GM12865 (cell line): ENCODE results near the gene M1AP.

ENCODE experiments used
- DNase-seq: peaks from one replicate; pipeline ENCODE4 v3.0.0; 2010; ENCODE audit warnings: low read depth
- H3K4me3 ChIP-seq: 2 replicates; pipeline ENCODE4 v1.5.1; 2011; ENCODE audit warnings: mild to moderate bottlenecking, low read depth, low read length, control low read depth
- TF ChIP-seq, protein P1 (sequence below): IDR thresholded peaks from 2 replicates; pipeline ENCODE4 v1.5.1; 2011; ENCODE audit warnings: low read length, control low read depth, low read depth, inconsistent platforms; ENCODE audit not compliant: insufficient read depth; ENCODE audit errors: missing control alignments

M1AP gene

DNA sequence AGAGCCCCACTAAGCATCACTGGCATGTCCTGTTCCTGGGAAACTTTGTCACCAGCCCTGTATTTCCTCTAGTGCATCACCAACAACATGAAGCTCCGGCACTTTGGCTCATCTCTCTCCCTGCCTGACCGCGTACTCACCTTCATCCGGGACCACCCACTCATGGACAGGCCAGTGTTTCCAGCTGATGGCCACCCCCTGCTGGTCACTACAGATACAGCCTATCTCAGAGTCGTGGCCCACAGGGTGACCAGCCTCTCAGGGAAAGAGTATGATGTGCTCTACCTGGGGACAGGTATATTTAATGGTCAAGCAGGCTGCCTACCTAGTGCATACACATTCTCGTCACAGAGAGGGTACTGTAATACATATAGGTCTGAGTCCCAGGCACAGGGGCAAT is 27.0 kb upstream of the M1AP start:
- TF ChIP-seq, protein P1, sequence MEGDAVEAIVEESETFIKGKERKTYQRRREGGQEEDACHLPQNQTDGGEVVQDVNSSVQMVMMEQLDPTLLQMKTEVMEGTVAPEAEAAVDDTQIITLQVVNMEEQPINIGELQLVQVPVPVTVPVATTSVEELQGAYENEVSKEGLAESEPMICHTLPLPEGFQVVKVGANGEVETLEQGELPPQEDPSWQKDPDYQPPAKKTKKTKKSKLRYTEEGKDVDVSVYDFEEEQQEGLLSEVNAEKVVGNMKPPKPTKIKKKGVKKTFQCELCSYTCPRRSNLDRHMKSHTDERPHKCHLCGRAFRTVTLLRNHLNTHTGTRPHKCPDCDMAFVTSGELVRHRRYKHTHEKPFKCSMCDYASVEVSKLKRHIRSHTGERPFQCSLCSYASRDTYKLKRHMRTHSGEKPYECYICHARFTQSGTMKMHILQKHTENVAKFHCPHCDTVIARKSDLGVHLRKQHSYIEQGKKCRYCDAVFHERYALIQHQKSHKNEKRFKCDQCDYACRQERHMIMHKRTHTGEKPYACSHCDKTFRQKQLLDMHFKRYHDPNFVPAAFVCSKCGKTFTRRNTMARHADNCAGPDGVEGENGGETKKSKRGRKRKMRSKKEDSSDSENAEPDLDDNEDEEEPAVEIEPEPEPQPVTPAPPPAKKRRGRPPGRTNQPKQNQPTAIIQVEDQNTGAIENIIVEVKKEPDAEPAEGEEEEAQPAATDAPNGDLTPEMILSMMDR, result no peak
- DNase-seq, result no peak
- no peak overlapping the region for H3K4me3 ChIP-seq

GRCh38 chr2:74673826-74674528 is 25.8 kb upstream of the M1AP start:
- no peak for DNase-seq
- H3K4me3 ChIP-seq, result no peak overlapping the region
- TF ChIP-seq, protein P1, result no peak

DNA sequence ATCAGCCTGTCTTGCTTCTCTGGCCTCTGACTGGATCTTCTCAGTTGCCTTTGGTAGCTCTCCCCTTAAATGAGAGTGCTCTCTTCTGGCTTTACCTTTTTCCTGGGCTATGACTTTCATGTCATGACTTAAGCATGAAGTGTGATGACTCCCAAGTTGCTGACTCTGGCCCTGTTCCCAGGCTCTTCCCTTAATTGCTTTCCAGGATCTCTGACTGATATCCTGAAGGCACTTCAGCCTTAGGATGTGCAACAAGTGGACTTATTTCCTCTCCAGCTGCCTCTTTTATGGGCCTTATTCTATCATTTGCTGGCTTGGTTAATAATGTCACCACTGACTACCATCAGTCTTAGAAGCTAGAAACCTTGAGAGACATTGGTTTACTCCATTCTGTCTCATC is 23.3 kb upstream of the M1AP start:
- TF ChIP-seq, protein P1, result no peak
- no peak overlapping the region for H3K4me3 ChIP-seq
- no peak for DNase-seq

DNA sequence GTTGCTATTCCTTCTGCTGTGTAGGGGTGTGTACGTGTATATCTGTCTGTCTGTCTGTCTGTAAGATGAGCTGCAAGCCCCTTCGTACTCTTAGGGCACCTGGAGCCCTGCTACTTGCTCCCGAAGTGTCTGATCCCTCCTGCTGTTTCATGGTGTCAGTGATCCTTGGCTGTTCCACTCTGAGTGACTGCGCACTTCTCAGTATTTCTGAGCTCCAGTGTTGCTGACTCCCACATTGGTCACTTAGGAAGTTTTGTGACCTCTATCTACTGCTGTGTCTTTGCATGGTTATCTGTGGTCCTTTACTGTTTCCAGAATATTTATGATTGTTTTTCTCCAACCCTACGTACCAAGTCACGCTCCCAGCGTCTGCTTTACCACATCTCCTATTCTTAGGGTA is 22.1 kb upstream of the M1AP start:
- TF ChIP-seq, protein P1, result no peak
- no peak overlapping the region for H3K4me3 ChIP-seq
- DNase-seq, result no peak

- TF ChIP-seq, protein P1, result no peak
- H3K4me3 ChIP-seq, result no peak overlapping the region
- no peak for DNase-seq
These were observed 20.0 kb upstream of the M1AP start for GRCh38 chr2:74668087-74668486.

DNA sequence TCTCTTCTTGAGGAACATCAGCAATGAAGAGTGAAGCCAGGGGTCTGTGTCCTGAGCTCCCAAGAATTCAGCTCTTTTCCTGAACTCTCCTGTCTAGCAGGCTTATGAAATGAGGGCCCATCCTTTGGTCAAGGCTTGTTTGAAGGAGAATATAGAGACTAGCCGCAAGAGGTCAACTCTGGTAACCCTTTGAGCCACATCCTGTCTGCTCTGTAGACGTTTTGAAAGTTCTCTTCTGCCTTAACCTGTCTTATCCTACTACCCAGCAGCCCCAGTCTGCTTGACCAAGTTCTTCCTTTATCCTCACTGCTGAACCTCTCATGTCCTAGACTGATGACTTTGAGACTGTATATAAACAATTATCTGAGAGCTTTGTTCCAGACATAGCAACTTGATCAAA is 11.3 kb upstream of the M1AP start:
- no peak overlapping the region for H3K4me3 ChIP-seq
- DNase-seq, result peak; percentile 29
- TF ChIP-seq, protein P1, result no peak

DNA sequence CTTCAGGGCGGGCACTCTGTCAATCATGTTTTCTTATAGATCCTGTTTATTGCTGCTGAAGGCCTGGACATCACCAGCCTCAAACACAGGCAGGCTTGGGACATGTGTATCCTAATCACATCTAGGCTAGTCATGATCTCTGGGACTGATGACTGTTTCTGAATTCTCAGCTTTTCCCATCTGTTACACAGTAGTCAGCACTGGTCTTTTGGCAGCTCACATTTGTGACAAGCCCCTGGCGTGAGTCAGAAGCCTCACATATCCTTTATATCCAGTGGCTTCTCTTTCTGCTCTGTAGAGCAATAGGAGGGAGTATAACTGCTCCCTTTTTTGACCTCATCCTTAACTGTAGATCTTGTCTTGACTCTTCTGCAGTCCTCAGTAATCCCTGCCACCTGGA is 10.4 kb upstream of the M1AP start:
- DNase-seq, result no peak
- TF ChIP-seq, protein P1, result no peak
- H3K4me3 ChIP-seq, result no peak overlapping the region
